Spleen (tissue), 11 donors: ENCODE data around the gene KLF15. TPM values are rescaled to one million over a fixed set of nuclear protein-coding genes. Genes with fewer than 3 reads are reported as not detected.
A peak's percentile ranks its signal among the peaks of the same experiment; 100 is the strongest.

Experiments
- DNase-seq: peaks from one replicate; pipeline ENCODE4 v3.0.0-alpha.2; 2020
- H3K27ac ChIP-seq, 8 donors: fragments of 200-600 bp; sonication (generic) in 7 of 8; 1 replicate in 4 of 8; 2 replicates in 4 of 8; pipeline versions ENCODE4 v1.5.0 to v1.8.0; 2016 to 2021; ENCODE audit warnings: inconsistent platforms in 4 of 8, mild to moderate bottlenecking in 4 of 8, moderate library complexity in 1 of 8
- H3K27me3 ChIP-seq, 7 donors: fragments of 200-600 bp; sonication (generic) in 6 of 7; replicated peaks in 1 of 7; 1 replicate in 4 of 7; 2 replicates in 3 of 7; pipeline versions ENCODE4 v1.5.0 to v1.8.0; 2016 to 2021; ENCODE audit warnings: inconsistent platforms in 3 of 7, mild to moderate bottlenecking in 1 of 7
- H3K36me3 ChIP-seq, 6 donors: fragments of 200-600 bp; sonication (generic) in 5 of 6; 1 replicate in 4 of 6; 2 replicates in 2 of 6; pipeline versions ENCODE4 v1.5.0 to v1.8.0; 2016 to 2021; ENCODE audit warnings: inconsistent platforms in 2 of 6
- H3K4me1 ChIP-seq, 6 donors: fragments of 200-600 bp; sonication (generic) in 5 of 6; 1 replicate in 3 of 6; 2 replicates in 3 of 6; pipeline versions ENCODE4 v1.5.0 to v1.8.0; 2016 to 2021; ENCODE audit warnings: inconsistent platforms in 3 of 6
- H3K4me3 ChIP-seq, 8 donors: fragments of 200-600 bp; sonication (generic) in 7 of 8; 1 replicate in 4 of 8; 2 replicates in 4 of 8; pipeline versions ENCODE4 v1.5.0 to v1.8.0; 2016 to 2021; ENCODE audit warnings: inconsistent platforms in 4 of 8, mild to moderate bottlenecking in 4 of 8, moderate library complexity in 2 of 8
- H3K9me3 ChIP-seq, 8 donors: fragments of 200-600 bp; sonication (generic) in 7 of 8; 1 replicate in 4 of 8; 2 replicates in 4 of 8; pipeline versions ENCODE4 v1.5.0 to v1.8.0; 2016 to 2021; ENCODE audit warnings: inconsistent platforms in 4 of 8
- POLR2A ChIP-seq, 3 donors: fragments of 450-650 bp; IDR thresholded peaks; one replicate each; pipeline ENCODE4 v1.5.1; 2017; ENCODE audit warnings: antibody characterized with exemption in 3 of 3, mild to moderate bottlenecking in 1 of 3
- POLR2AphosphoS5 ChIP-seq, 3 donors: sonication (generic); formaldehyde crosslinking; IDR thresholded peaks; one replicate each; pipeline ENCODE4 v1.5.1; 2017; ENCODE audit warnings: antibody characterized with exemption in 3 of 3
- WGBS, 5 donors: extraction: QIAGEN DNeasy Blood & Tissue Kit in 3 of 5; methylation state at CpG; one replicate each; pipeline versions ENCODE4 v1.1.5 to v1.1.7; 2013 to 2018; 5-methylcytosine and 5-hydroxymethylcytosine counted together
- intact Hi-C: fragments of 100-400 bp; cut with DNase I; formaldehyde crosslinking; loops from one replicate; pipeline ENCODE4 v1.15.0; 2023; ENCODE audit warnings: low total_unique reads
- polyA plus RNA-seq, 3 donors: library from polyadenylated mRNA; stranded (reverse); fragments of 200-250 nt; gene quantifications; one replicate each; pipeline ENCODE4 v1.2.1, GENCODE V29; 2013
- total RNA-seq, 7 donors: library from RNA; depleted of rRNA in 3 of 7; stranded (reverse); fragments of >200 nt in 3 of 7; fragmentation: NEBNext Ultra II Directional in 4 of 7; extraction: Animal tissue kit (Norgen Biotek cat#: 25700) in 4 of 7; gene quantifications; one replicate each; pipeline versions ENCODE4 v1.1.0 to v1.2.1, GENCODE V29; 2016 to 2021
- TF ChIP-seq, protein P1 (sequence below), 11 experiments: fragments of 200-600 bp in 7 of 11; fragments of 450-650 bp in 4 of 11; sonication (generic) in 4 of 11; IDR thresholded peaks in 8 of 11; conservative IDR thresholded peaks in 3 of 11; 1 replicate in 7 of 11; 2 replicates in 4 of 11; pipeline versions ENCODE4 v1.4.0 to v1.8.0; 2016 to 2021; ENCODE audit warnings: antibody characterized with exemption in 11 of 11, inconsistent platforms in 4 of 11, mild to moderate bottlenecking in 1 of 11
- donor health status: healthy with polysubstance abuse.
- donor health status: DM: no; HTN: no; CAD: no; lungs with moderate emphysema.
- donor health status: DM: no; HTN: no; CAD: no.
- donor health status: Bipolar disorder and iron deficiency.
- donor health status: healthy.
- donor health status: DM: no; HTN: no; CAD: no.
- donor health status: DM: yes; HTN: yes; CAD: no.

The KLF15 gene
- total and polyA plus RNA-seq, 10 donors = 0.57 to 9.5 (median 3.3) TPM

DNA sequence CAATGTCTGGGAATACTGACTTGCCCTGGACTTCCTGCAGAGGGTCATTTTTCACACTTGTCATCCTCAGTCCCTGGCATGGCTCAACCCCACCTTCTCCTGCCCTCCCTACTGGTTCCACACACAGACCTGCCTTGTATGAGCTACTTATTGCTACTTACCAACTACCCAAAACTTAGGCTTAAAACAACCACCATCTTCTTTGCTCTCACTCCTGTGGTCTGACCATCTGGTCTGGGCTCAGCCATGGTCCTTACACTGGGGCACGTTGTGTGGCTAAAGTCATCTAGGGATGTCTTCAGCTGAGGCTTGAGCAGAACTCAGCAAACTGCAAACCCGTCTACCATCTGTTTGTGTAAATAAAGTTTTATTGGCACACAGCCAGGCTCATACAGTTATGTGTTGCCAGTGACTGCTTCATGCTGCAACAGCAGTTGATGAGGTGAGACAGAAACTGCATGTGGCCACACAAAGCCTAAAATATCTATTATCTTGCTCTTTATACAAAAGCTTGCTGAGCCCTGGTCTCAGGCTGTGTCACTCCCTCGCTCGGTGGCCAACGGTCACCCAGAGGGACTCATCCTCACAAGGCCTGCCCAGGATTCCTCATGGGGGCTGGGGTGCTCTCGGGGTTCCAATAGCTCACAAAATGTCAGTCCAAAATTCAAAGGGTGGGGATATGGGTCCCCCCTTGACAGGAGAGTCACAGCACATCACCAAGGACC lies 43.5 kb downstream of the KLF15 start:
- DNase-seq = peak; percentile 42
- H3K4me3 ChIP-seq = no peak overlapping the region
- TF ChIP-seq POLR2A (IDR thresholded peaks at IDR 0.05) (no peak), POLR2AphosphoS5 (IDR thresholded peaks at IDR 0.05) (no peak)
- TF ChIP-seq, protein P1, sequence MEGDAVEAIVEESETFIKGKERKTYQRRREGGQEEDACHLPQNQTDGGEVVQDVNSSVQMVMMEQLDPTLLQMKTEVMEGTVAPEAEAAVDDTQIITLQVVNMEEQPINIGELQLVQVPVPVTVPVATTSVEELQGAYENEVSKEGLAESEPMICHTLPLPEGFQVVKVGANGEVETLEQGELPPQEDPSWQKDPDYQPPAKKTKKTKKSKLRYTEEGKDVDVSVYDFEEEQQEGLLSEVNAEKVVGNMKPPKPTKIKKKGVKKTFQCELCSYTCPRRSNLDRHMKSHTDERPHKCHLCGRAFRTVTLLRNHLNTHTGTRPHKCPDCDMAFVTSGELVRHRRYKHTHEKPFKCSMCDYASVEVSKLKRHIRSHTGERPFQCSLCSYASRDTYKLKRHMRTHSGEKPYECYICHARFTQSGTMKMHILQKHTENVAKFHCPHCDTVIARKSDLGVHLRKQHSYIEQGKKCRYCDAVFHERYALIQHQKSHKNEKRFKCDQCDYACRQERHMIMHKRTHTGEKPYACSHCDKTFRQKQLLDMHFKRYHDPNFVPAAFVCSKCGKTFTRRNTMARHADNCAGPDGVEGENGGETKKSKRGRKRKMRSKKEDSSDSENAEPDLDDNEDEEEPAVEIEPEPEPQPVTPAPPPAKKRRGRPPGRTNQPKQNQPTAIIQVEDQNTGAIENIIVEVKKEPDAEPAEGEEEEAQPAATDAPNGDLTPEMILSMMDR (IDR thresholded peaks at IDR 0.05 in 8 of 11, conservative IDR thresholded peaks at IDR 0.05 in 3 of 11) = no peak
- H3K4me1 ChIP-seq = no peaks in the 10 kb centered on the region
- intact Hi-C loops = no loop called here
- 78 to 95% (median 89%) methylated on average over 6 of the region's 6 CpGs for WGBS, 5 donors
- H3K27me3 ChIP-seq = no peaks in the 10 kb centered on the region
- H3K27ac ChIP-seq = no peak overlapping the region
- peaks cover 0 to 7% (median 0%) of the 10 kb centered on the region in 8 donors for H3K9me3 ChIP-seq
- no peaks in the 10 kb centered on the region for H3K36me3 ChIP-seq

- Histone ChIP-seq H3K4me3 (no peak overlapping the region), H3K27me3 (no peaks in the 10 kb centered on the region), H3K27ac (no peak overlapping the region), H3K9me3 (peaks cover 0 to 7% (median 0%) of the 10 kb centered on the region in 8 donors), H3K4me1 (no peaks in the 10 kb centered on the region), H3K36me3 (no peaks in the 10 kb centered on the region)
- 94 to 97% (median 96%) methylated on average over 6 of the region's 6 CpGs for WGBS, 5 donors
- intact Hi-C loops = no loop called here
- TF ChIP-seq POLR2AphosphoS5 (IDR thresholded peaks at IDR 0.05) (no peak), POLR2A (IDR thresholded peaks at IDR 0.05) (no peak)
- TF ChIP-seq, protein P1 (IDR thresholded peaks at IDR 0.05 in 8 of 11, conservative IDR thresholded peaks at IDR 0.05 in 3 of 11) = no peak
- DNase-seq = no peak
Observed at GRCh38 chr3:126313166-126313565, 44.0 kb downstream of the KLF15 start.

GRCh38 chr3:126312341-126312740 lies 44.9 kb downstream of the KLF15 start:
- 92 to 97% (median 96%) methylated on average over 7 of the region's 7 CpGs for WGBS, 5 donors
- TF ChIP-seq POLR2A (IDR thresholded peaks at IDR 0.05) (no peak), POLR2AphosphoS5 (IDR thresholded peaks at IDR 0.05) (no peak)
- TF ChIP-seq, protein P1 (IDR thresholded peaks at IDR 0.05 in 8 of 11, conservative IDR thresholded peaks at IDR 0.05 in 3 of 11) = no peak
- peak; percentile 42 for DNase-seq
- Histone ChIP-seq H3K27ac (no peak overlapping the region), H3K27me3 (peaks cover 0 to 5% (median 0%) of the 10 kb centered on the region in 7 donors), H3K36me3 (no peaks in the 10 kb centered on the region), H3K4me3 (no peak overlapping the region), H3K9me3 (peaks cover 0 to 7% (median 0%) of the 10 kb centered on the region in 8 donors), H3K4me1 (no peaks in the 10 kb centered on the region)
- intact Hi-C loops = no loop called here

- peak; percentile 56 for DNase-seq
- no peaks in the 10 kb centered on the region for H3K36me3 ChIP-seq
- H3K4me3 ChIP-seq = no peak overlapping the region
- H3K4me1 ChIP-seq = no peaks in the 10 kb centered on the region
- WGBS, 5 donors = 65 to 82% (median 70%) methylated on average over 6 to 7 of the region's 7 CpGs
- intact Hi-C loops = no loop called here
- peak in 1 of 3 donors; percentile 57 for TF ChIP-seq POLR2AphosphoS5 (IDR thresholded peaks at IDR 0.05)
- TF ChIP-seq, protein P1 (IDR thresholded peaks at IDR 0.05 in 8 of 11, conservative IDR thresholded peaks at IDR 0.05 in 3 of 11) = no peak
- H3K27me3 ChIP-seq = peaks cover 0 to 5% (median 0%) of the 10 kb centered on the region in 7 donors
- no peak overlapping the region for H3K27ac ChIP-seq
- peaks cover 0 to 7% (median 0%) of the 10 kb centered on the region in 8 donors for H3K9me3 ChIP-seq
Observed at GRCh38 chr3:126311338-126311978, 45.8 kb downstream of the KLF15 start.
